Fibroblast of lung (primary cell): ENCODE data around the gene ZBED6. TPM values are rescaled to one million over a fixed set of nuclear protein-coding genes. Genes with fewer than 3 reads are reported as not detected.
A peak's percentile ranks its signal among the peaks of the same experiment; 100 is the strongest.
"Not testable (repeated sequence)": the region's sequence is repeated elsewhere in the genome, so short reads cannot be mapped to it uniquely, and the experiment has no call there.

Experiments
- DNase-seq, 2 donors: peaks; one replicate each; pipeline versions ENCODE4 v3.0.0 to v3.0.0-alpha.2; 2010; ENCODE audit warnings: low read depth in 2 of 2
- H2AFZ ChIP-seq: 2 replicates; pipeline ENCODE4 v1.5.1; 2012; ENCODE audit warnings: low read length, control low read depth, inconsistent platforms
- H3K27ac ChIP-seq: 2 replicates; pipeline ENCODE4 v1.5.1; 2011; ENCODE audit warnings: low read length, control low read depth; ENCODE audit not compliant: insufficient read depth
- H3K27me3 ChIP-seq: 2 replicates; pipeline ENCODE4 v1.5.1; 2011; ENCODE audit warnings: mild to moderate bottlenecking, low read length; ENCODE audit not compliant: control insufficient read depth, insufficient read depth
- H3K36me3 ChIP-seq: 2 replicates; pipeline ENCODE4 v1.5.1; 2011; ENCODE audit warnings: low read length; ENCODE audit not compliant: control insufficient read depth, insufficient read depth
- H3K4me1 ChIP-seq: 2 replicates; pipeline ENCODE4 v1.5.1; 2011; ENCODE audit warnings: low read length; ENCODE audit not compliant: control insufficient read depth, insufficient read depth; ENCODE audit errors: extremely low read depth
- H3K4me2 ChIP-seq: 2 replicates; pipeline ENCODE4 v1.5.1; 2011; ENCODE audit warnings: low read length, control low read depth; ENCODE audit not compliant: insufficient read depth; ENCODE audit errors: extremely low read depth
- H3K4me3 ChIP-seq, 4 experiments: fragments of 200-600 bp in 1 of 4; sonication (generic) in 1 of 4; replicated peaks in 1 of 4; 2 replicates each; pipeline ENCODE4 v1.5.1; 2011 to 2016; ENCODE audit warnings: low read length in 4 of 4, low read depth in 3 of 4, mild to moderate bottlenecking in 3 of 4, control low read depth in 2 of 4, inconsistent platforms in 1 of 4, mixed read lengths in 1 of 4; ENCODE audit not compliant: insufficient read depth in 1 of 4; ENCODE audit errors: control extremely low read depth in 1 of 4
- H3K79me2 ChIP-seq: 2 replicates; pipeline ENCODE4 v1.5.1; 2012; ENCODE audit warnings: mild to moderate bottlenecking, low read length, inconsistent platforms; ENCODE audit not compliant: control insufficient read depth, insufficient read depth
- H3K9ac ChIP-seq: 2 replicates; pipeline ENCODE4 v1.5.1; 2011; ENCODE audit warnings: mild to moderate bottlenecking, low read length, control low read depth; ENCODE audit not compliant: insufficient read depth
- H3K9me3 ChIP-seq: 2 replicates; pipeline ENCODE4 v1.5.1; 2012; ENCODE audit warnings: low read depth, low read length; ENCODE audit not compliant: control insufficient read depth, insufficient read depth
- H4K20me1 ChIP-seq: 2 replicates; pipeline ENCODE4 v1.5.1; 2011; ENCODE audit warnings: low read length; ENCODE audit not compliant: control insufficient read depth, insufficient read depth; ENCODE audit errors: extremely low read depth
- EZH2 ChIP-seq: IDR thresholded peaks from 2 replicates; pipeline ENCODE4 v1.5.1; 2012; ENCODE audit warnings: low read length, control low read depth, mild to moderate bottlenecking; ENCODE audit errors: missing control alignments
- polyA plus RNA-seq, 2 donors: library from polyadenylated mRNA; depleted of rRNA in 1 of 2; stranded (reverse) in 1 of 2; unstranded in 1 of 2; fragments of >200 nt; gene quantifications; 2 replicates each; pipeline ENCODE4 v1.2.1, GENCODE V29; 2011 to 2012; ENCODE audit warnings: missing spikeins in 1 of 2
- total RNA-seq: library from RNA; depleted of rRNA; stranded (reverse); fragments of >200 nt; gene quantifications from 2 replicates; pipeline ENCODE4 v1.2.1, GENCODE V29; 2014
- TF ChIP-seq, protein P1 (sequence below), 2 donors: IDR thresholded peaks in 1 of 2; conservative IDR thresholded peaks in 1 of 2; 1 replicate in 1 of 2; 2 replicates in 1 of 2; pipeline ENCODE4 v1.5.1; 2011 to 2012; ENCODE audit warnings: low read length in 2 of 2, control low read depth in 1 of 2, inconsistent platforms in 1 of 2, low read depth in 1 of 2, mild to moderate bottlenecking in 1 of 2

ZBED6 gene
- total and polyA plus RNA-seq, 2 donors (not counting 1 experiment from before 2014, with no cell fraction given), result 12.7 to 19.5 TPM

DNA sequence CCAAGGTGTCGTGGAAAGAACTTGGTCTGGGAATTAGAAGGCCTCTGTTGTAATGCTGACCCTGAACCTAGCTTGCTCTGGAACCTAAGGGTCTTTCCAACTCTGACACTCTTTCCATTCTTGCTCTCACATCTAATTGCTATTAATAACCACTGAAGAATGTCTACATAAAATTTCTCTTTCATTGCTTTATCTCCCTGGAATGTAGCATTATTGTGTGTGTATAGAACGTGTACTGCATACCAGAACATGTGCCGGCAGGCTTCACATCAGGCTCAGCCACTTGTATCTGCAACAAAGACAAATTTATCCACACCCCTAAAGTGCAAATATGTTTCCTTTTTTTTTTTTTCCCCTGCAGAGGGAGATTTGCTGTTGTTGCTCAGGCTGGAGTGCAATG, 44.4 kb upstream of the ZBED6 start:
- TF ChIP-seq EZH2, result no peak
- TF ChIP-seq, protein P1, sequence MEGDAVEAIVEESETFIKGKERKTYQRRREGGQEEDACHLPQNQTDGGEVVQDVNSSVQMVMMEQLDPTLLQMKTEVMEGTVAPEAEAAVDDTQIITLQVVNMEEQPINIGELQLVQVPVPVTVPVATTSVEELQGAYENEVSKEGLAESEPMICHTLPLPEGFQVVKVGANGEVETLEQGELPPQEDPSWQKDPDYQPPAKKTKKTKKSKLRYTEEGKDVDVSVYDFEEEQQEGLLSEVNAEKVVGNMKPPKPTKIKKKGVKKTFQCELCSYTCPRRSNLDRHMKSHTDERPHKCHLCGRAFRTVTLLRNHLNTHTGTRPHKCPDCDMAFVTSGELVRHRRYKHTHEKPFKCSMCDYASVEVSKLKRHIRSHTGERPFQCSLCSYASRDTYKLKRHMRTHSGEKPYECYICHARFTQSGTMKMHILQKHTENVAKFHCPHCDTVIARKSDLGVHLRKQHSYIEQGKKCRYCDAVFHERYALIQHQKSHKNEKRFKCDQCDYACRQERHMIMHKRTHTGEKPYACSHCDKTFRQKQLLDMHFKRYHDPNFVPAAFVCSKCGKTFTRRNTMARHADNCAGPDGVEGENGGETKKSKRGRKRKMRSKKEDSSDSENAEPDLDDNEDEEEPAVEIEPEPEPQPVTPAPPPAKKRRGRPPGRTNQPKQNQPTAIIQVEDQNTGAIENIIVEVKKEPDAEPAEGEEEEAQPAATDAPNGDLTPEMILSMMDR (conservative IDR thresholded peaks at IDR 0.05 in 1 of 2, IDR thresholded peaks at IDR 0.05 in 1 of 2; ENCODE audit: low read depth in 1 of 2, low read length in 2 of 2), result no peak
- no peaks in the 10 kb centered on the region for H4K20me1 ChIP-seq
- H3K4me2 ChIP-seq, result no peak overlapping the region
- H3K9ac ChIP-seq, result no peak overlapping the region
- no peaks in the 10 kb centered on the region for H3K36me3 ChIP-seq
- peaks cover 2% of the 10 kb centered on the region for H3K4me1 ChIP-seq
- no peaks in the 10 kb centered on the region for H3K27me3 ChIP-seq
- H3K4me3 ChIP-seq, result no peak overlapping the region
- H3K9me3 ChIP-seq, result no peaks in the 10 kb centered on the region
- H3K27ac ChIP-seq, result no peak overlapping the region
- no peaks in the 10 kb centered on the region for H3K79me2 ChIP-seq
- DNase-seq, result peak; percentile 22 to 81
- H2AFZ ChIP-seq, result no peak overlapping the region

DNA sequence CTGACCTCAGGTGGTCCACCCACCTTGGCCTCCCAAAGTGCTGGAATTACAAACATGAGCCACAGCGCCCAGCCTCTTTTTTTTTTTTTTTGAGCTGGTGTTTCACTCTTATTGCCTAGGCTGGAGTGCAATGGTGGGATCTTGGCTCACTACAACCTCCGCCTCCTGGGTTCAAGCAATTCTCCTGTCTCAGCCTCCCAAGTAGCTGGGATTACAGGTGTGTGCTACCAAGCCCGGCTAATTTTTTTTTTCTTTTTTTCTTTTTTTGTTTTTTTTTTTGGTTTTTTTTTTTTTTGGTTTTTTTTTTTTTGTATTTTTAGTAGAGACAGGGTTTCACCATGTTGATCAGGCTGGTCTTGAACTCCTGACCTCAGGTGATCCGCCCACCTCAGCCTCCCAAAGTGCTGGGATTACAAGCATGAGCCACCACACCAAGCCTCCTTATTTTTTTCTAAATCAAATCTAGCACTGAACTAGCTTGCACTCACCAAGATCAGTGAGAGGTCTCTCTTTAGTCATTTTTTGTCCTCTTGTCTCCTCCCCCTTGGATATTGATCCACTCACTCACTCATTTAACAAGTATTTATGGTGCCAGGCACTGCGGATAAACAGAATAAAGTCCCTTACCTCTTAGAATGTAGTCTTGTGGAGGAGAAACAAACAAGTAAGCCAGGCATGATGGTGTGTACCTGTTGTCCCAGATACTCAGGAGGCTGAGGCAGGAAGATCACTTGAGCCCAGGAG, 43.6 kb upstream of the ZBED6 start:
- not testable (repeated sequence) for DNase-seq, H4K20me1 ChIP-seq, H2AFZ ChIP-seq, H3K4me1 ChIP-seq, H3K4me3 ChIP-seq, H3K9ac ChIP-seq, H3K27me3 ChIP-seq, H3K4me2 ChIP-seq, H3K9me3 ChIP-seq, H3K27ac ChIP-seq, H3K79me2 ChIP-seq, H3K36me3 ChIP-seq

DNA sequence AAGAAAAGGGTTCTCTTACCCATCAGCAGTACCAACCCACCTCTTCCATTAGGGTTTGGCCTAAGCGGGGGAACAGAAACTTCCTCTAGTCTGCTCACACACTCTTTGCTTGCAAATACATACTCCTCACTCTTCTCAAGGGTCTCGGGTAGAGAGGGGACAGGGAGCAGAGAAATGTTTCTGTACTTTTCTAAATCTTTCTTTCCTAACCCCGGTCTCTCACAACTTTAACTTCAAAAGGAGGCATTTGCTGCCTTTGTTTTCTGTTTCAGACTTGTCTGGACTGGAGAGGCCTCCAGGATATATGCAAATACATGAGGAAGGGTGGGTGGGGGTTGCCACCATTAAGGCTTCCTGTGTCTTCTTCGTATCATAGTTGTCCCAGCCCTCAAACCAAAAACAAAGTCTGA, 41.0 kb upstream of the ZBED6 start:
- Histone ChIP-seq H3K4me3 (no peak overlapping the region), H3K27me3 (no peaks in the 10 kb centered on the region), H3K27ac (no peak overlapping the region), H2AFZ (no peak overlapping the region), H3K9ac (no peak overlapping the region), H3K79me2 (no peaks in the 10 kb centered on the region), H4K20me1 (no peaks in the 10 kb centered on the region), H3K9me3 (no peaks in the 10 kb centered on the region), H3K36me3 (no peaks in the 10 kb centered on the region), H3K4me1 (peaks cover 2% of the 10 kb centered on the region), H3K4me2 (no peak overlapping the region)
- DNase-seq, result no peak
- no peak for TF ChIP-seq EZH2
- TF ChIP-seq, protein P1 (conservative IDR thresholded peaks at IDR 0.05 in 1 of 2, IDR thresholded peaks at IDR 0.05 in 1 of 2; ENCODE audit: low read depth in 1 of 2, low read length in 2 of 2), result no peak
